ENCODE data around the gene ADIG.

The ADIG gene

GRCh38 chr20:38603286-38603685 lies 22.3 kb downstream of the ADIG start:
- no peak for DNase-seq

- no peak for DNase-seq
Observed at GRCh38 chr20:38604873-38605303, 23.9 kb downstream of the ADIG start.

GRCh38 chr20:38607351-38607750 lies 26.4 kb downstream of the ADIG start:
- no peak for DNase-seq

GRCh38 chr20:38608188-38608587 lies 27.2 kb downstream of the ADIG start:
- DNase-seq, result no peak

GRCh38 chr20:38609815-38610214 lies 28.8 kb downstream of the ADIG start:
- DNase-seq, result no peak

GRCh38 chr20:38610521-38610920 lies 29.5 kb downstream of the ADIG start:
- no peak for DNase-seq

GRCh38 chr20:38612751-38613515 lies 31.9 kb downstream of the ADIG start:
- no peak for DNase-seq

GRCh38 chr20:38615283-38615682 lies 34.3 kb downstream of the ADIG start:
- DNase-seq, result no peak

- DNase-seq, result no peak
Observed at GRCh38 chr20:38616457-38616856, 35.5 kb downstream of the ADIG start.

- DNase-seq, result no peak
Observed at GRCh38 chr20:38617011-38617829, 36.2 kb downstream of the ADIG start.

GRCh38 chr20:38617830-38618196 lies 36.8 kb downstream of the ADIG start:
- DNase-seq, result no peak

- no peak for DNase-seq
Observed at GRCh38 chr20:38620441-38620840, 39.4 kb downstream of the ADIG start.

- DNase-seq, result no peak
Observed at GRCh38 chr20:38623061-38623460, 42.1 kb downstream of the ADIG start.

- DNase-seq, result no peak
Observed at GRCh38 chr20:38624084-38624483, 43.1 kb downstream of the ADIG start.

GRCh38 chr20:38625896-38626295 lies 44.9 kb downstream of the ADIG start:
- no peak for DNase-seq

GRCh38 chr20:38626921-38627659 lies 46.1 kb downstream of the ADIG start:
- DNase-seq, result no peak

GRCh38 chr20:38628580-38629470 lies 47.8 kb downstream of the ADIG start:
- no peak for DNase-seq

GRCh38 chr20:38629979-38630378 lies 49.0 kb downstream of the ADIG start:
- no peak for DNase-seq

- DNase-seq, result no peak
Observed at GRCh38 chr20:38630727-38631126, 49.7 kb downstream of the ADIG start.

GRCh38 chr20:38631155-38632022 lies 50.4 kb downstream of the ADIG start:
- no peak for DNase-seq

- DNase-seq, result peak; percentile 58
Observed at GRCh38 chr20:38633577-38634093, 52.6 kb downstream of the ADIG start.

All from activated naive CD4-positive, alpha-beta T cell treated with Interleukin-2 at 50 U/mL for 16 hours (primary cell).